ENCODE results near the gene RNASET2.
A peak's percentile ranks its signal among the peaks of the same experiment; 100 is the strongest.

RNASET2 gene

GRCh38 chr6:166997348-166997747 lies 41.0 kb upstream of the RNASET2 start:
- H3K79me1 ChIP-seq (ENCODE audit: low read depth, low read length) = peaks cover 16% of the 10 kb centered on the region
- peak overlapping the region; percentile 64 for H3K4me2 ChIP-seq (ENCODE audit: insufficient read depth, low read length, poor library complexity, severe bottlenecking)
- peak; percentile 5 for DNase-seq (ENCODE audit: low spot score)
- peak overlapping the region in 1 of 2 donors; percentile 87 for H3K4me3 ChIP-seq (ENCODE audit: low read length in 2 of 2)
- H3K4ac ChIP-seq (ENCODE audit: low read length) = no peak overlapping the region
- H3K9me3 ChIP-seq (replicated peaks in 1 of 2; ENCODE audit: control insufficient read depth in 2 of 2, insufficient read depth in 1 of 2, low read depth in 1 of 2, low read length in 2 of 2) = peaks cover 4 to 9% of the 10 kb centered on the region in 2 donors
- no peak overlapping the region for H2AFZ ChIP-seq (ENCODE audit: low read length)
- H3K4me1 ChIP-seq (ENCODE audit: control insufficient read depth in 2 of 2, insufficient read depth in 1 of 2, low read depth in 1 of 2, low read length in 2 of 2) = peaks cover 8 to 12% of the 10 kb centered on the region in 2 donors
- no peak overlapping the region for H3K14ac ChIP-seq (ENCODE audit: low read length)
- no peak overlapping the region for H4K8ac ChIP-seq (ENCODE audit: low read depth, low read length)
- no peak overlapping the region for H3K18ac ChIP-seq (ENCODE audit: low read length)
- H3K27me3 ChIP-seq (ENCODE audit: control insufficient read depth in 3 of 3, insufficient read depth in 3 of 3, low read depth in 1 of 3, low read length in 3 of 3) = no peaks in the 10 kb centered on the region
- no peak overlapping the region for H2BK120ac ChIP-seq (ENCODE audit: low read depth, low read length)
- no peak overlapping the region for H4K91ac ChIP-seq (ENCODE audit: low read depth, low read length, poor library complexity)
- peaks cover 15 to 64% of the 10 kb centered on the region in 2 donors for H3K36me3 ChIP-seq (replicated peaks in 1 of 2; ENCODE audit: control insufficient read depth in 2 of 2, insufficient read depth in 2 of 2, low read length in 2 of 2)
- H2BK5ac ChIP-seq (ENCODE audit: low read length) = no peak overlapping the region
- no CpG with 5 or more reads among the region's 3 CpGs for WGBS, 2 donors (ENCODE audit: extremely low coverage in 2 of 2, insufficient read length in 2 of 2, insufficient replicate concordance in 1 of 2)
- no peak overlapping the region for H3K27ac ChIP-seq (replicated peaks; ENCODE audit: low read length)
- no peak overlapping the region for H2AK5ac ChIP-seq (ENCODE audit: low read depth, low read length)
- peak overlapping the region; percentile 11 for H3K23ac ChIP-seq (ENCODE audit: low read depth, low read length, poor library complexity)
- no peak overlapping the region for H2BK15ac ChIP-seq (ENCODE audit: low read length)
- H2BK12ac ChIP-seq (ENCODE audit: low read length) = no peak overlapping the region
- H3K9ac ChIP-seq (ENCODE audit: low read depth, low read length, poor library complexity) = peak overlapping the region; percentile 74

GRCh38 chr6:166996406-166996805 lies 40.1 kb upstream of the RNASET2 start:
- H2BK120ac ChIP-seq (ENCODE audit: low read depth, low read length) = no peak overlapping the region
- H3K36me3 ChIP-seq (replicated peaks in 1 of 2; ENCODE audit: control insufficient read depth in 2 of 2, insufficient read depth in 2 of 2, low read length in 2 of 2) = peaks cover 13 to 61% of the 10 kb centered on the region in 2 donors
- no peak overlapping the region for H3K4ac ChIP-seq (ENCODE audit: low read length)
- no peak overlapping the region for H2AFZ ChIP-seq (ENCODE audit: low read length)
- no peak overlapping the region for H3K18ac ChIP-seq (ENCODE audit: low read length)
- H3K9ac ChIP-seq (ENCODE audit: low read depth, low read length, poor library complexity) = no peak overlapping the region
- H3K9me3 ChIP-seq (replicated peaks in 1 of 2; ENCODE audit: control insufficient read depth in 2 of 2, insufficient read depth in 1 of 2, low read depth in 1 of 2, low read length in 2 of 2) = peaks cover 4 to 12% of the 10 kb centered on the region in 2 donors
- H3K79me1 ChIP-seq (ENCODE audit: low read depth, low read length) = peaks cover 16% of the 10 kb centered on the region
- no peak overlapping the region for H4K91ac ChIP-seq (ENCODE audit: low read depth, low read length, poor library complexity)
- H2AK5ac ChIP-seq (ENCODE audit: low read depth, low read length) = no peak overlapping the region
- H3K4me2 ChIP-seq (ENCODE audit: insufficient read depth, low read length, poor library complexity, severe bottlenecking) = no peak overlapping the region
- no peak overlapping the region for H2BK15ac ChIP-seq (ENCODE audit: low read length)
- H3K27ac ChIP-seq (replicated peaks; ENCODE audit: low read length) = no peak overlapping the region
- H3K23ac ChIP-seq (ENCODE audit: low read depth, low read length, poor library complexity) = no peak overlapping the region
- peaks cover 8 to 9% of the 10 kb centered on the region in 2 donors for H3K4me1 ChIP-seq (ENCODE audit: control insufficient read depth in 2 of 2, insufficient read depth in 1 of 2, low read depth in 1 of 2, low read length in 2 of 2)
- no CpG with 5 or more reads among the region's 7 CpGs for WGBS, 2 donors (ENCODE audit: extremely low coverage in 2 of 2, insufficient read length in 2 of 2, insufficient replicate concordance in 1 of 2)
- no peak overlapping the region for H4K8ac ChIP-seq (ENCODE audit: low read depth, low read length)
- no peak overlapping the region for H2BK5ac ChIP-seq (ENCODE audit: low read length)
- no peak overlapping the region for H3K4me3 ChIP-seq (ENCODE audit: low read length in 2 of 2)
- no peak for DNase-seq (ENCODE audit: low spot score)
- no peak overlapping the region for H2BK12ac ChIP-seq (ENCODE audit: low read length)
- no peak overlapping the region for H3K14ac ChIP-seq (ENCODE audit: low read length)
- H3K27me3 ChIP-seq (ENCODE audit: control insufficient read depth in 3 of 3, insufficient read depth in 3 of 3, low read depth in 1 of 3, low read length in 3 of 3) = no peaks in the 10 kb centered on the region

DNA sequence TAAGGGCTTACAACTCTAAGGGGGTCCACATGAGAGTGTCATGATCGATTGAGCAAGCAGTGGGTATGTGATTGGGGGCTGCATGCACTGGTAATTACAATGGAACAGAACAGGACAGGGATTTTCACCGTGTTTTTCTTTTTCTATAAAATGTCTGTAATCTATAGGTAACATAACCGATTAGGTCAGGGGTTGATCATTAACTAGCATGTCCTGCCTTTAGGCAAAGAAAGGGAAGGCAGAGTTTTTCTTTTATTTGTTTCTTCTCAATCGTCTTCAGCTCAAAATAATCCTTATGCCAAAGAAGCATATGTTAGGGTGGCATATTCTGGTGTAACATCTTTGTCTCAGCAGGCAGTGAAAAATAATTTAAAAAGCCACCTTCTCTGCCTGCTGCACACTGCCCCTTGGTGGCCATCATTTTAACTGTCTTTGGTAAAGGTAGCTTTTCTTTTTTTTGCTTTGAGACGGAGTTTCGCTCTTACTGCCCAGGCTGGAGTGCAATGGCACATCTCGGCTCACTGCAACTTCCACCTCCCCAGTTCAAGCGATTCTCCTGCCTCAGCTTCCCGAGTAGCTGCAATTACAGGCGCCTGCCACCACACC lies 33.2 kb upstream of the RNASET2 start:
- Histone ChIP-seq H3K9me3 (replicated peaks in 1 of 2; ENCODE audit: control insufficient read depth in 2 of 2, insufficient read depth in 1 of 2, low read depth in 1 of 2, low read length in 2 of 2) (peaks cover 16 to 20% of the 10 kb centered on the region in 2 donors), H3K9ac (ENCODE audit: low read depth, low read length, poor library complexity) (no peak overlapping the region), H2BK12ac (ENCODE audit: low read length) (no peak overlapping the region), H3K36me3 (replicated peaks in 1 of 2; ENCODE audit: control insufficient read depth in 2 of 2, insufficient read depth in 2 of 2, low read length in 2 of 2) (peaks cover 15 to 39% of the 10 kb centered on the region in 2 donors), H2BK5ac (ENCODE audit: low read length) (no peak overlapping the region), H3K23ac (ENCODE audit: low read depth, low read length, poor library complexity) (no peak overlapping the region), H4K8ac (ENCODE audit: low read depth, low read length) (no peak overlapping the region), H3K4me2 (ENCODE audit: insufficient read depth, low read length, poor library complexity, severe bottlenecking) (no peak overlapping the region), H3K79me1 (ENCODE audit: low read depth, low read length) (peaks cover 2% of the 10 kb centered on the region), H3K14ac (ENCODE audit: low read length) (no peak overlapping the region), H2AK5ac (ENCODE audit: low read depth, low read length) (no peak overlapping the region), H3K4me3 (ENCODE audit: low read length in 2 of 2) (no peak overlapping the region), H3K4me1 (ENCODE audit: control insufficient read depth in 2 of 2, insufficient read depth in 1 of 2, low read depth in 1 of 2, low read length in 2 of 2) (peaks cover 0 to 4% of the 10 kb centered on the region in 2 donors), H4K91ac (ENCODE audit: low read depth, low read length, poor library complexity) (no peak overlapping the region), H2BK120ac (ENCODE audit: low read depth, low read length) (no peak overlapping the region), H3K4ac (ENCODE audit: low read length) (no peak overlapping the region), H3K18ac (ENCODE audit: low read length) (no peak overlapping the region), H3K27ac (replicated peaks; ENCODE audit: low read length) (no peak overlapping the region), H3K27me3 (ENCODE audit: control insufficient read depth in 3 of 3, insufficient read depth in 3 of 3, low read depth in 1 of 3, low read length in 3 of 3) (peaks cover 0 to 1% (median 0%) of the 10 kb centered on the region in 3 experiments), H2BK15ac (ENCODE audit: low read length) (no peak overlapping the region), H2AFZ (ENCODE audit: low read length) (no peak overlapping the region)
- DNase-seq (ENCODE audit: low spot score) = no peak
- WGBS, 2 donors (ENCODE audit: extremely low coverage in 2 of 2, insufficient read length in 2 of 2, insufficient replicate concordance in 1 of 2) = no CpG with 5 or more reads among the region's 10 CpGs

DNA sequence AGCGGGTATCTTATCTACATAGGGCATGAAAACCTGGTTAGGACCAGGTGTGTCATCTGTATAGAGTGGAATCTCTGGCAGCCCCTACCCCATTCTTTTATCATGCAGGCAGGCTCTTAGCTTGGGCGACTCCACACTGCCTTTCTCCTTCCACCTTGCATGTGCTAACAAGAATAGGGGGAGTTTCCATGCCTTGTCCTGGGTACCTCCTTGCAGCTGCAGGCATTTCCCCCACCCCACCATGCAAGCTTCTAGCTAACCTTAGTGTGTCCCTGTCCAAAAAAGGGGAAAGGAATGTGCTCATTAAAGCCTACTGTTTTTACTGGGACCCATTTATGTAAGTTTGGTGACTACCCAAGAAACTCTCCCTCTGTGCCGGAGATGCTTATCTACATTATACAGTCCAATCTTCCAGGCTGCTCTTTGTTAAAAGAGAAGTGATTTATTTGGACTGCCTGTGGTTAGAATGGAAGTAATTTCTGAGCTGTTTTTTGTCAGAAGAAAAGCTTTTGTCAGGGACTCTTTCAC lies 32.4 kb upstream of the RNASET2 start:
- Histone ChIP-seq H3K9me3 (replicated peaks in 1 of 2; ENCODE audit: control insufficient read depth in 2 of 2, insufficient read depth in 1 of 2, low read depth in 1 of 2, low read length in 2 of 2) (peaks cover 14 to 20% of the 10 kb centered on the region in 2 donors), H4K91ac (ENCODE audit: low read depth, low read length, poor library complexity) (no peak overlapping the region), H3K36me3 (replicated peaks in 1 of 2; ENCODE audit: control insufficient read depth in 2 of 2, insufficient read depth in 2 of 2, low read length in 2 of 2) (peaks cover 13 to 35% of the 10 kb centered on the region in 2 donors), H3K4me3 (ENCODE audit: low read length in 2 of 2) (no peak overlapping the region), H3K18ac (ENCODE audit: low read length) (no peak overlapping the region), H2BK12ac (ENCODE audit: low read length) (no peak overlapping the region), H3K9ac (ENCODE audit: low read depth, low read length, poor library complexity) (no peak overlapping the region), H3K4me1 (ENCODE audit: control insufficient read depth in 2 of 2, insufficient read depth in 1 of 2, low read depth in 1 of 2, low read length in 2 of 2) (peaks cover 0 to 4% of the 10 kb centered on the region in 2 donors), H3K79me1 (ENCODE audit: low read depth, low read length) (peaks cover 2% of the 10 kb centered on the region), H2BK120ac (ENCODE audit: low read depth, low read length) (no peak overlapping the region), H4K8ac (ENCODE audit: low read depth, low read length) (no peak overlapping the region), H3K23ac (ENCODE audit: low read depth, low read length, poor library complexity) (no peak overlapping the region), H3K4ac (ENCODE audit: low read length) (no peak overlapping the region), H3K14ac (ENCODE audit: low read length) (no peak overlapping the region), H3K4me2 (ENCODE audit: insufficient read depth, low read length, poor library complexity, severe bottlenecking) (no peak overlapping the region), H2AFZ (ENCODE audit: low read length) (no peak overlapping the region), H3K27me3 (ENCODE audit: control insufficient read depth in 3 of 3, insufficient read depth in 3 of 3, low read depth in 1 of 3, low read length in 3 of 3) (peaks cover 0 to 1% (median 0%) of the 10 kb centered on the region in 3 experiments), H2BK15ac (ENCODE audit: low read length) (no peak overlapping the region), H2AK5ac (ENCODE audit: low read depth, low read length) (no peak overlapping the region), H2BK5ac (ENCODE audit: low read length) (no peak overlapping the region), H3K27ac (replicated peaks; ENCODE audit: low read length) (peak overlapping the region; percentile 44)
- DNase-seq (ENCODE audit: low spot score) = no peak
- WGBS, 2 donors (ENCODE audit: extremely low coverage in 2 of 2, insufficient read length in 2 of 2, insufficient replicate concordance in 1 of 2) = no CpG with 5 or more reads among the region's 3 CpGs
